ENCODE measurements around the gene CLSTN2. TPM values are rescaled to one million over a fixed set of nuclear protein-coding genes. Genes with fewer than 3 reads are reported as not detected.

CLSTN2 gene
- total RNA-seq, 1 experiment from 2014 or later, result not detected

- DNase-seq (ENCODE audit: extremely low read depth, low read depth), result no peak
Measured at GRCh38 chr3:140219923-140220452, 285.0 kb downstream of the CLSTN2 start.

- no peak for DNase-seq (ENCODE audit: extremely low read depth, low read depth)
Measured at GRCh38 chr3:140223197-140223596, 288.2 kb downstream of the CLSTN2 start.

GRCh38 chr3:140223631-140224030 lies 288.6 kb downstream of the CLSTN2 start:
- no peak for DNase-seq (ENCODE audit: extremely low read depth, low read depth)

- DNase-seq (ENCODE audit: extremely low read depth, low read depth), result no peak
Measured at GRCh38 chr3:140224307-140224706, 289.3 kb downstream of the CLSTN2 start.

- DNase-seq (ENCODE audit: extremely low read depth, low read depth), result no peak
Measured at GRCh38 chr3:140225996-140226395, 291.0 kb downstream of the CLSTN2 start.

GRCh38 chr3:140233702-140234101 lies 298.7 kb downstream of the CLSTN2 start:
- no peak for DNase-seq (ENCODE audit: extremely low read depth, low read depth)

- DNase-seq (ENCODE audit: extremely low read depth, low read depth), result no peak
Measured at GRCh38 chr3:140234256-140234655, 299.3 kb downstream of the CLSTN2 start.

GRCh38 chr3:140236836-140237501 lies 302.0 kb downstream of the CLSTN2 start:
- DNase-seq (ENCODE audit: extremely low read depth, low read depth), result no peak

- DNase-seq (ENCODE audit: extremely low read depth, low read depth), result no peak
Measured at GRCh38 chr3:140238646-140239314, 303.8 kb downstream of the CLSTN2 start.

GRCh38 chr3:140242818-140243276 lies 307.9 kb downstream of the CLSTN2 start:
- DNase-seq (ENCODE audit: extremely low read depth, low read depth), result no peak

- DNase-seq (ENCODE audit: extremely low read depth, low read depth), result no peak
Measured at GRCh38 chr3:140243575-140243974, 308.6 kb downstream of the CLSTN2 start.

GRCh38 chr3:140244893-140245292 lies 309.9 kb downstream of the CLSTN2 start:
- DNase-seq (ENCODE audit: extremely low read depth, low read depth), result no peak

GRCh38 chr3:140246578-140246977 lies 311.6 kb downstream of the CLSTN2 start:
- no peak for DNase-seq (ENCODE audit: extremely low read depth, low read depth)

GRCh38 chr3:140247775-140248174 lies 312.8 kb downstream of the CLSTN2 start:
- DNase-seq (ENCODE audit: extremely low read depth, low read depth), result no peak

GRCh38 chr3:140249188-140249587 lies 314.2 kb downstream of the CLSTN2 start:
- no peak for DNase-seq (ENCODE audit: extremely low read depth, low read depth)

GRCh38 chr3:140250010-140250855 lies 315.2 kb downstream of the CLSTN2 start:
- DNase-seq (ENCODE audit: extremely low read depth, low read depth), result no peak

- no peak for DNase-seq (ENCODE audit: extremely low read depth, low read depth)
Measured at GRCh38 chr3:140250945-140251344, 316.0 kb downstream of the CLSTN2 start.

GRCh38 chr3:140251678-140252077 lies 316.7 kb downstream of the CLSTN2 start:
- no peak for DNase-seq (ENCODE audit: extremely low read depth, low read depth)

GRCh38 chr3:140252812-140253656 lies 318.0 kb downstream of the CLSTN2 start:
- no peak for DNase-seq (ENCODE audit: extremely low read depth, low read depth)

GRCh38 chr3:140258222-140258724 lies 323.3 kb downstream of the CLSTN2 start:
- DNase-seq (ENCODE audit: extremely low read depth, low read depth), result no peak

Measured in NCI-H460 (cell line).